NB4 (cell line): ENCODE results near the gene LYPD8.
"Not testable (repeated sequence)": the region's sequence is repeated elsewhere in the genome, so short reads cannot be mapped to it uniquely, and the experiment has no call there.

Experiments used
- DNase-seq: peaks from one replicate; pipeline ENCODE4 v3.0.0; 2010; ENCODE audit warnings: low read depth
- H3K4me3 ChIP-seq: one replicate; pipeline ENCODE4 v1.5.1; 2011; ENCODE audit warnings: mild to moderate bottlenecking, low read depth, low read length, moderate library complexity
- CTCF ChIP-seq: IDR thresholded peaks from one replicate; pipeline ENCODE4 v1.5.1; 2012; ENCODE audit warnings: low read depth, low read length
- MAX ChIP-seq: IDR thresholded peaks from 2 replicates; pipeline ENCODE4 v1.6.1; 2011; ENCODE audit warnings: low read depth, low read length
- MYC ChIP-seq: IDR thresholded peaks from 2 replicates; pipeline ENCODE4 v1.6.1; 2011; ENCODE audit warnings: low read depth, low read length
- POLR2A ChIP-seq: IDR thresholded peaks from 2 replicates; pipeline ENCODE4 v1.6.1; 2011; ENCODE audit warnings: mild to moderate bottlenecking; ENCODE audit not compliant: insufficient read length; ENCODE audit errors: extremely low read depth

The LYPD8 gene

GRCh38 chr1:248793592-248793991, 38.0 kb upstream of the LYPD8 start:
- no peak overlapping the region for H3K4me3 ChIP-seq
- no peak for TF ChIP-seq MYC
- TF ChIP-seq MAX = no peak
- no peak for TF ChIP-seq CTCF
- no peak for TF ChIP-seq POLR2A
- DNase-seq = no peak

DNA sequence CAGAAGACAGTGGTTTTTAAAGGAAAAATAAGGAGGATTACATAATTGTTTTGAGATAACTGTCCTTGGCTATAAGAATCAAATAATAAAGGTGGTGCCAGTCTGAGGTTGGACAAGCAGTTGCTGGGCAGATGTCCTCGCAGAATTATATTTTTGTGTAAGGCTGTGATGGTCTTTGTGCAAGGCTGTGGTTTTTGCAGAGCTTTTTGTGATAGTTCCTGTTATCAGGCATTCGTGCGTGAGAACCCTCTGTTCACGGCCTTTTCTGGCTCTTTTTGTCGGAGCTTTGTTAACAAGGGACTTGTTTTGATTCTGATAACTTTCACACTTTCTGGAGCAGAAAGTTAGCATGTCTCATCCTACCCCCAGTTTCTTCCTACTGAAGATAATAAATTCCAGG, 36.8 kb upstream of the LYPD8 start:
- no peak for DNase-seq
- no peak for TF ChIP-seq CTCF
- no peak for TF ChIP-seq POLR2A
- no peak for TF ChIP-seq MYC
- no peak for TF ChIP-seq MAX
- H3K4me3 ChIP-seq = no peak overlapping the region

DNA sequence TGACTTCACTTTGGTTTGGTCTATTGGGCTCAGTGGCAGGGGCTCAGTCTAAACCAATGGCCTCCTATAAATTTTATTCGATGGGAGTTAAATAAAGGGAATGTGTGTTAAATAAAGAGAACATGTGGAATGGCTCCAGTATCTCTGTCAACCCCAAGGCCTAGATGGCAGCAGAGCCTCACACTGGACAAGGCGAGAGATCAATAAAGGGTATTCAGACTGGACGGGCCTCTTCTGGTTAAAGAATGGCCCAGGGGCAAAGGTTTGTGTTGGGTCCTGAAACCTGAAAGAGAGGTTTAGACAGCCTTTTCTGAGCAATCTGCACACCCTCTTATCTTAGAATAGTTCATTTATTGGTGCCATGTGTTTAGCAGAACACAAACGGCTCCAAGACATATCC, 35.5 kb upstream of the LYPD8 start:
- no peak overlapping the region for H3K4me3 ChIP-seq
- TF ChIP-seq MAX (no peak), MYC (no peak), POLR2A (no peak), CTCF (no peak)
- no peak for DNase-seq

- no peak overlapping the region for H3K4me3 ChIP-seq
- no peak for DNase-seq
- TF ChIP-seq CTCF (no peak), POLR2A (no peak), MAX (no peak), MYC (no peak)
These were observed 34.9 kb upstream of the LYPD8 start for GRCh38 chr1:248790456-248790855.

DNA sequence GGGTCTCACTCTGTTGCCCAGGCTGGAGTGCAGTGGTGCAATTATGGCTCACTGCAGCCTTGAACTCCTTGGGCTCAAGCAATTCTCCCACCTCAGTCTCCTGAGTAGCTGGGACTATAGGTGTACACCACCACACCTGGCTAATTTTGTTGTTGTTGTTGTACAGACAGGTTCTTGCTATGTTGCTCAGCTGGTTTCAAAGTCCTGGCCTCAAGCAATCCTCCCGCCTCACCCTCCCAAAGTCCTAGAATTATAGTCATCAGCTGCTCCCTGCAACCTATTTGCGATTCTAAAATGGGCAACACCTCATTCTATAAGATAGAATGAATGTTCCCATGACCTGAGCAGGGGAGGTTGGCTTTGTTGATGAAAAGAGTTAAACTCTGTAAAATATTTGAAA, 33.8 kb upstream of the LYPD8 start:
- not testable (repeated sequence) for DNase-seq, H3K4me3 ChIP-seq

GRCh38 chr1:248788327-248788726, 32.8 kb upstream of the LYPD8 start:
- H3K4me3 ChIP-seq = no peak overlapping the region
- DNase-seq = no peak
- TF ChIP-seq POLR2A = no peak
- no peak for TF ChIP-seq MAX
- TF ChIP-seq CTCF = no peak
- TF ChIP-seq MYC = no peak
